ENCODE measurements around the gene EXOSC10. TPM values are rescaled to one million over a fixed set of nuclear protein-coding genes. Genes with fewer than 3 reads are reported as not detected.
"Not testable (repeated sequence)": the region's sequence is repeated elsewhere in the genome, so short reads cannot be mapped to it uniquely, and the experiment has no call there.

Gene EXOSC10
- total RNA-seq, 1 donor from 2014 or later, result 50.9 TPM

DNA sequence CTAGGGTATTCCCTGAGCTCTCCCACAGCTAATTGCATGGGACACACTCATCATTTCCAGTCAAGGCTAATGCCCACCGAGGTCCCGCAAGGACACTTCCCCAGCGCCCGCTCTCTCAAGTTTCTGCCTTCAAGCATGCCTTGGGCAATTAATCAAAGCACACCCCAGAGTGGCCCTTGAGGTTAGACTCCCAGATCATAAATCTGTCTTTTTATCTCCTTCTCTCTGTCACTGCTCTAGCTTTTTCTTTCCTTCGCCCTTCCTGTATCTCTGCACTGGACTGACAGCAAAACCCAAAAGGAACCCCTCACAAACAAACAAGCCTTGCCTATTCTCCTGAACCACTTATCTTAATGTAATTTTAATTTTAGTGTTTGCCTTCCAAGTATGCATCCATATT lies 7.9 kb upstream of the EXOSC10 start:
- intact Hi-C loops (cut with DNase I), result no loop called here
- peaks cover 71% of the 10 kb centered on the region for H3K36me3 ChIP-seq
- no peaks in the 10 kb centered on the region for H3K4me1 ChIP-seq
- TF ChIP-seq, protein P1, sequence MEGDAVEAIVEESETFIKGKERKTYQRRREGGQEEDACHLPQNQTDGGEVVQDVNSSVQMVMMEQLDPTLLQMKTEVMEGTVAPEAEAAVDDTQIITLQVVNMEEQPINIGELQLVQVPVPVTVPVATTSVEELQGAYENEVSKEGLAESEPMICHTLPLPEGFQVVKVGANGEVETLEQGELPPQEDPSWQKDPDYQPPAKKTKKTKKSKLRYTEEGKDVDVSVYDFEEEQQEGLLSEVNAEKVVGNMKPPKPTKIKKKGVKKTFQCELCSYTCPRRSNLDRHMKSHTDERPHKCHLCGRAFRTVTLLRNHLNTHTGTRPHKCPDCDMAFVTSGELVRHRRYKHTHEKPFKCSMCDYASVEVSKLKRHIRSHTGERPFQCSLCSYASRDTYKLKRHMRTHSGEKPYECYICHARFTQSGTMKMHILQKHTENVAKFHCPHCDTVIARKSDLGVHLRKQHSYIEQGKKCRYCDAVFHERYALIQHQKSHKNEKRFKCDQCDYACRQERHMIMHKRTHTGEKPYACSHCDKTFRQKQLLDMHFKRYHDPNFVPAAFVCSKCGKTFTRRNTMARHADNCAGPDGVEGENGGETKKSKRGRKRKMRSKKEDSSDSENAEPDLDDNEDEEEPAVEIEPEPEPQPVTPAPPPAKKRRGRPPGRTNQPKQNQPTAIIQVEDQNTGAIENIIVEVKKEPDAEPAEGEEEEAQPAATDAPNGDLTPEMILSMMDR (IDR thresholded peaks at IDR 0.05), result no peak
- ATAC-seq (no peak), DNase-seq (no peak)
- no peaks in the 10 kb centered on the region for H3K27me3 ChIP-seq
- no peak overlapping the region for H3K27ac ChIP-seq
- H3K4me3 ChIP-seq, result no peak overlapping the region
- H3K9me3 ChIP-seq, result no peaks in the 10 kb centered on the region

- H3K4me1 ChIP-seq, result no peaks in the 10 kb centered on the region
- DNase-seq (no peak), ATAC-seq (no peak)
- no peaks in the 10 kb centered on the region for H3K9me3 ChIP-seq
- TF ChIP-seq, protein P1 (IDR thresholded peaks at IDR 0.05), result no peak
- H3K27me3 ChIP-seq, result no peaks in the 10 kb centered on the region
- H3K36me3 ChIP-seq, result peaks cover 51% of the 10 kb centered on the region
- no peak overlapping the region for H3K4me3 ChIP-seq
- no peak overlapping the region for H3K27ac ChIP-seq
- intact Hi-C loops (cut with DNase I), result no loop called here
These were observed 5.9 kb upstream of the EXOSC10 start for GRCh38 chr1:11105586-11105985.

DNA sequence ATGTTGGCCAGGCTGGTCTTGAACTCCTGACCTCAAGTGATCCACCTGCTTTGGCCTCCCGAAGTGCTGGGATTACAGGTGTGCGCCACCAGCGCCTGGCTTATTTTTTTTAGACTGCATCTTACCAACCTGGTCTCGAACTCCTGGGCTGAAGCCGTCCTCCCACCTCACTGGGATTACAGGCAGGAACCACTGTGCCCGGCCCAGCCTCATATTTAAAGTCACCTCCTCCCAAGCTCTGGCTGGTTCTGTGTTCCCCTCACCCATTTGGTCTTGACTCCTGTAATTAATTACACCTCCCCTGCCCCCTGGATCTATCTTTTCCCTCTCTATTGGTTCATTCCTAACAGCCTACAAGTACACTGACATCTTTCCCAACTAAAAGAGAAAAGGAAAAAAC lies 1.7 kb upstream of the EXOSC10 start:
- no peak for ATAC-seq
- no peak for DNase-seq
- H3K4me3 ChIP-seq, result no peak overlapping the region
- H3K27ac ChIP-seq, result no peak overlapping the region
- peaks cover 24% of the 10 kb centered on the region for H3K36me3 ChIP-seq
- H3K27me3 ChIP-seq, result no peaks in the 10 kb centered on the region
- intact Hi-C loops (cut with DNase I), result no loop called here
- H3K9me3 ChIP-seq, result no peaks in the 10 kb centered on the region
- H3K4me1 ChIP-seq, result peaks cover 15% of the 10 kb centered on the region
- TF ChIP-seq, protein P1 (IDR thresholded peaks at IDR 0.05), result no peak

DNA sequence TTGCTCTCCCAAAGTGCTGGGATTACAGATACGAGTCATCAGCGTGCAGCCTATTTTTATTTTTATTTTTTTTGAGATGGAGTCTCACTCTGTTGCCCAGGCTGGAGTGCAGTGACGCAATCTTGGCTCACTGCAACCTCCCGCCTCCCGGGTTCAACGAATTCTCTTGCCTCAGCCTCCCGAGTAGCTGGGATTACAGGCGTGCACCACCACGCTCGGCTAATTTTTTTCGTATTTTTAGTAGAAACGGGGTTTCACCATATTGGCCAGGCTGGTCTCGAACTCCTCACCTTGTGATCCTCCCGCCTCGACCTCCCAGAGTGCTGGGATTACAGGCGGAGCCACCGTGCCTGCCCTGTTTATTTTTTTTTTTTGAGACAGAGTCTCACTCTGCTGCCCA lies 1.1 kb upstream of the EXOSC10 start:
- intact Hi-C loops (cut with DNase I); ATAC-seq; H3K4me3 ChIP-seq; H3K9me3 ChIP-seq; DNase-seq; H3K27me3 ChIP-seq; H3K27ac ChIP-seq: not testable (repeated sequence)
- peaks cover 21% of the 10 kb centered on the region for H3K36me3 ChIP-seq
- H3K4me1 ChIP-seq, result peaks cover 15% of the 10 kb centered on the region

DNA sequence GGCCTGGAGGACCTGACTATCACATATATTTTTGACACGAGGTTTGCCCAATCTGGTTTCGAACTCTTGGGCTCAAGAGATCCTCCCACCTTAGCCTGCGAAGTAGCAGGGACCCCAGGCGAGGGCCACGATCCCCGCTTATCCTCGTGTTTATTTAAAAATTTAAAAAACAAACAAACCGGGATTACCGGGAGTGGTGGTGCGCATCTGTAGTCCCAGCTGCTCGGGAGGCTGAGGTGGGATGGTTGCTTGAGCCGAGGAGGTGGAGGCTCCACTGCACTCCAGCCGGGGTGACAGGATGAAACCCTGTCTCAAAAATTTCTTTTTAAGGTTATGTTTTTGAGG lies 452 bp upstream of the EXOSC10 start:
- TF ChIP-seq, protein P1 (IDR thresholded peaks at IDR 0.05), result no peak
- Histone ChIP-seq H3K4me1 (peaks cover 15% of the 10 kb centered on the region), H3K4me3 (peak overlapping the region; percentile 93), H3K36me3 (peaks cover 16% of the 10 kb centered on the region), H3K27ac (peak overlapping the region; percentile 90), H3K9me3 (no peaks in the 10 kb centered on the region), H3K27me3 (no peaks in the 10 kb centered on the region)
- DNase-seq, result no peak
- intact Hi-C loops (cut with DNase I), result no loop called here
- ATAC-seq, result no peak

DNA sequence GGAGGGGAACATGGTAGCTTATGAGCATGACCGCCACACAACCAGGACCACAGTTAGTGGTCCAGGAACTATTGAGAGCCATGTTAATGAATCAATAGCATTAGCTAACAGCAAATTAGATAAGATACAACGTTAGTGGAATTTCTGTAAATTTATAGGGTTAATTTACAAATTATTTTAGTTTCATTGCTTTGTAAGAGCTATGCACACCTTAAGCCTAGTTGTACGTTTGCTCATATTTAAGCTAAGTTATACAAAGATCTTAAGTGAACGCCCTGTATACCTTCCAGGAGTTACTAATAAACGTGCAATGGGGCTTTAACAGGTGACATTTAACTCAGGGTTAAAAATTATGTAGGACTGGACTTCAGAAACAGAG lies 749 bp downstream of the EXOSC10 start:
- TF ChIP-seq, protein P1 (IDR thresholded peaks at IDR 0.05), result no peak
- peak overlapping the region; percentile 90 for H3K27ac ChIP-seq

GRCh38 chr1:11083784-11084183 lies 15.9 kb downstream of the EXOSC10 start:
- H3K27ac ChIP-seq; intact Hi-C loops (cut with DNase I); H3K27me3 ChIP-seq; H3K4me3 ChIP-seq; H3K4me1 ChIP-seq; ATAC-seq; H3K9me3 ChIP-seq; DNase-seq: not testable (repeated sequence)
- peaks cover 69% of the 10 kb centered on the region for H3K36me3 ChIP-seq

More for the DNA sequence above, 749 bp downstream of the EXOSC10 start:
- H3K27me3 ChIP-seq, result no peaks in the 10 kb centered on the region
- H3K4me1 ChIP-seq, result peaks cover 15% of the 10 kb centered on the region
- peak overlapping the region; percentile 93 for H3K4me3 ChIP-seq
- intact Hi-C loops (cut with DNase I), result no loop called here
- no peaks in the 10 kb centered on the region for H3K9me3 ChIP-seq
- peaks cover 28% of the 10 kb centered on the region for H3K36me3 ChIP-seq
- ATAC-seq (no peak), DNase-seq (no peak)
